SK-N-SH (cell line): ENCODE data around the gene CHD5.

ENCODE experiments used
- CTCF ChIP-seq: fragments of 200-600 bp; sonication (generic); IDR thresholded peaks from 2 replicates; pipeline ENCODE4 v1.6.1; 2017; ENCODE audit warnings: antibody characterized with exemption, mild to moderate bottlenecking, moderate library complexity
- FOSL2 ChIP-seq: IDR thresholded peaks from 2 replicates; pipeline ENCODE4 v1.4.0; 2012; ENCODE audit warnings: low read depth, mild to moderate bottlenecking, moderate library complexity, borderline replicate concordance
- FOXM1 ChIP-seq: IDR thresholded peaks from 2 replicates; pipeline ENCODE4 v1.4.0; 2012; ENCODE audit warnings: low read depth, mild to moderate bottlenecking
- NFIC ChIP-seq: IDR thresholded peaks from 2 replicates; pipeline ENCODE4 v1.4.0; 2012; ENCODE audit warnings: borderline replicate concordance
- POLR2AphosphoS5 ChIP-seq: IDR thresholded peaks from 2 replicates; pipeline ENCODE4 v1.6.1; 2012; ENCODE audit warnings: low read depth, low read length
- TAF1 ChIP-seq: IDR thresholded peaks from 2 replicates; pipeline ENCODE4 v1.6.1; 2012; ENCODE audit warnings: low read depth, mild to moderate bottlenecking, low read length, moderate library complexity, borderline replicate concordance
- TCF12 ChIP-seq: IDR thresholded peaks from 2 replicates; pipeline ENCODE4 v1.4.0; 2012
- ZBTB33 ChIP-seq: IDR thresholded peaks from 2 replicates; pipeline ENCODE4 v1.4.0; 2012; ENCODE audit warnings: low read depth, borderline replicate concordance

- TF ChIP-seq FOSL2: no peak
- TF ChIP-seq TCF12: no peak
- TF ChIP-seq POLR2AphosphoS5: no peak
- no peak for TF ChIP-seq ZBTB33
- TF ChIP-seq FOXM1: no peak
- TF ChIP-seq CTCF: no peak
- TF ChIP-seq TAF1: no peak
- TF ChIP-seq NFIC: no peak
Observed at GRCh38 chr1:6105218-6105679, 74.9 kb downstream of the CHD5 start.
